GM23338 (cell line): ENCODE results near the gene GARS1. TPM values are rescaled to one million over a fixed set of nuclear protein-coding genes. Genes with fewer than 3 reads are reported as not detected.
A peak's percentile ranks its signal among the peaks of the same experiment; 100 is the strongest.

ENCODE experiments used
- ATAC-seq: fragments of 200-7000 bp; cut with Tn5 transposase; 3 replicates; pipeline ENCODE4 v1.9.1; 2020
- DNase-seq: peaks from one replicate; pipeline ENCODE4 v3.0.0-alpha.2; 2015; ENCODE audit warnings: low spot score
- H2AFZ ChIP-seq: fragments of 200-600 bp; sonication (generic); 2 replicates; pipeline ENCODE4 v1.8.0; 2016; ENCODE audit warnings: antibody characterized with exemption, mild to moderate bottlenecking, moderate library complexity
- H3F3A ChIP-seq: fragments of 200-600 bp; sonication (generic); replicated peaks from 2 replicates; pipeline ENCODE4 v1.8.0; 2017; ENCODE audit warnings: antibody characterized with exemption, mixed run types, low read depth
- H3K27ac ChIP-seq: fragments of 200-600 bp; sonication (generic); 2 replicates; pipeline ENCODE4 v1.6.1; 2016; ENCODE audit warnings: low read depth
- H3K27me3 ChIP-seq: fragments of 200-600 bp; sonication (generic); 2 replicates; pipeline ENCODE4 v1.8.0; 2016; ENCODE audit warnings: mild to moderate bottlenecking, mixed run types, moderate library complexity; ENCODE audit not compliant: insufficient read depth
- H3K36me3 ChIP-seq: fragments of 200-600 bp; sonication (generic); 2 replicates; pipeline ENCODE4 v1.8.0; 2016; ENCODE audit warnings: mild to moderate bottlenecking; ENCODE audit not compliant: insufficient read depth
- H3K4me1 ChIP-seq: fragments of 200-600 bp; sonication (generic); 2 replicates; pipeline ENCODE4 v1.8.0; 2016; ENCODE audit warnings: mild to moderate bottlenecking, moderate library complexity; ENCODE audit not compliant: insufficient read depth
- H3K4me2 ChIP-seq: fragments of 200-600 bp; sonication (generic); 2 replicates; pipeline ENCODE4 v1.7.1; 2017; ENCODE audit warnings: mixed run types
- H3K4me3 ChIP-seq: fragments of 200-600 bp; sonication (generic); 2 replicates; pipeline ENCODE4 v1.6.1; 2016; ENCODE audit warnings: mixed run types
- H3K79me2 ChIP-seq: fragments of 200-600 bp; sonication (generic); replicated peaks from 2 replicates; pipeline ENCODE4 v1.8.0; 2017; ENCODE audit warnings: mild to moderate bottlenecking; ENCODE audit not compliant: insufficient read depth
- H3K9me2 ChIP-seq: fragments of 200-600 bp; sonication (generic); 2 replicates; pipeline ENCODE4 v1.8.0; 2017; ENCODE audit not compliant: insufficient read depth
- H4K20me1 ChIP-seq: fragments of 200-600 bp; sonication (generic); replicated peaks from 2 replicates; pipeline ENCODE4 v1.8.0; 2017; ENCODE audit warnings: mild to moderate bottlenecking; ENCODE audit not compliant: insufficient read depth
- H3K27ac Mint-ChIP-seq: 2 replicates; pipeline ENCODE4 v1.8.0; 2020; ENCODE audit warnings: inconsistent platforms, mild to moderate bottlenecking, moderate library complexity, mixed read lengths
- H3K27me3 Mint-ChIP-seq: 3 replicates; pipeline ENCODE4 v1.8.0; 2022; ENCODE audit warnings: low read depth, mild to moderate bottlenecking, moderate library complexity, mixed read lengths, inconsistent platforms; ENCODE audit not compliant: insufficient read depth, poor library complexity
- H3K36me3 Mint-ChIP-seq: 3 replicates; pipeline ENCODE4 v1.8.0; 2021; ENCODE audit warnings: low read depth, mild to moderate bottlenecking, inconsistent platforms, moderate library complexity, mixed read lengths
- H3K4me1 Mint-ChIP-seq: 3 replicates; pipeline ENCODE4 v1.8.0; 2020; ENCODE audit warnings: mild to moderate bottlenecking, inconsistent platforms, mixed read lengths
- H3K4me3 Mint-ChIP-seq: 3 replicates; pipeline ENCODE4 v1.8.0; 2021; ENCODE audit warnings: moderate library complexity, mild to moderate bottlenecking, inconsistent platforms, mixed read lengths
- H3K9me3 Mint-ChIP-seq: 3 replicates; pipeline ENCODE4 v1.8.0; 2020; ENCODE audit warnings: moderate library complexity, mild to moderate bottlenecking, inconsistent platforms, mixed read lengths
- CREB1 ChIP-seq: fragments of 250-450 bp; sonication (Bioruptor Pico); IDR thresholded peaks from 2 replicates; pipeline ENCODE4 v1.5.0; 2020; ENCODE audit warnings: low read depth, mild to moderate bottlenecking, moderate library complexity
- EZH2 ChIP-seq: fragments of 200-600 bp; sonication (generic); IDR thresholded peaks from one replicate; pipeline ENCODE4 v1.8.0; 2017; ENCODE audit warnings: antibody characterized with exemption, mild to moderate bottlenecking, low read depth; ENCODE audit not compliant: unreplicated experiment
- EZH2phosphoT487 ChIP-seq: fragments of 200-600 bp; sonication (generic); IDR thresholded peaks from one replicate; pipeline ENCODE4 v1.8.1; 2018; ENCODE audit warnings: antibody characterized with exemption; ENCODE audit not compliant: unreplicated experiment
- JUNB ChIP-seq: IDR thresholded peaks from one replicate; pipeline ENCODE4 v1.6.1; 2016; ENCODE audit warnings: antibody characterized with exemption; ENCODE audit not compliant: unreplicated experiment
- POLR2AphosphoS5 ChIP-seq: IDR thresholded peaks from 2 replicates; pipeline ENCODE4 v1.6.1; 2016; ENCODE audit warnings: antibody characterized with exemption, low read depth
- STAT1 ChIP-seq: IDR thresholded peaks from one replicate; pipeline ENCODE4 v1.6.1; 2016; ENCODE audit warnings: antibody characterized with exemption; ENCODE audit not compliant: unreplicated experiment
- ZNF114 ChIP-seq: fragments of 250-450 bp; sonication (Bioruptor Pico); IDR thresholded peaks from 2 replicates; pipeline ENCODE4 v1.5.0; 2020; ENCODE audit warnings: mild to moderate bottlenecking, moderate library complexity
- ZNF331 ChIP-seq: fragments of 250-450 bp; sonication (Bioruptor Pico); IDR thresholded peaks from 2 replicates; pipeline ENCODE4 v1.5.0; 2020; ENCODE audit warnings: low read depth, mild to moderate bottlenecking, moderate library complexity
- polyA plus RNA-seq: library from polyadenylated mRNA; unstranded; fragments of >200 nt; fragmentation: Nextera tagmentation; extraction: Ambion mirVana; gene quantifications from 2 replicates; pipeline ENCODE4 v1.2.1, GENCODE V29; 2016
- total RNA-seq: library from RNA; depleted of rRNA; stranded (reverse); fragments of >200 nt; shearing (Covaris generic); gene quantifications from 2 replicates; pipeline ENCODE4 v1.2.3, GENCODE V29; 2014
- TF ChIP-seq, protein P1 (sequence below), 2 experiments: fragments of 200-600 bp in 1 of 2; sonication (generic) in 1 of 2; conservative IDR thresholded peaks; 2 replicates each; pipeline versions ENCODE4 v1.5.1 to v1.6.1; 2016 to 2017; ENCODE audit warnings: antibody characterized with exemption in 2 of 2, low read depth in 2 of 2, mild to moderate bottlenecking in 2 of 2, moderate library complexity in 1 of 2
- TF ChIP-seq, protein P2 (sequence below): IDR thresholded peaks from one replicate; pipeline ENCODE4 v1.6.1; 2018; ENCODE audit warnings: antibody characterized with exemption; ENCODE audit not compliant: unreplicated experiment
- TF ChIP-seq, protein P3 (sequence below): IDR thresholded peaks from 2 replicates; pipeline ENCODE4 v1.6.1; 2016; ENCODE audit warnings: antibody characterized with exemption

Gene GARS1
- total and polyA plus RNA-seq, 2 experiments from 2014 or later: 207 to 241 TPM

DNA sequence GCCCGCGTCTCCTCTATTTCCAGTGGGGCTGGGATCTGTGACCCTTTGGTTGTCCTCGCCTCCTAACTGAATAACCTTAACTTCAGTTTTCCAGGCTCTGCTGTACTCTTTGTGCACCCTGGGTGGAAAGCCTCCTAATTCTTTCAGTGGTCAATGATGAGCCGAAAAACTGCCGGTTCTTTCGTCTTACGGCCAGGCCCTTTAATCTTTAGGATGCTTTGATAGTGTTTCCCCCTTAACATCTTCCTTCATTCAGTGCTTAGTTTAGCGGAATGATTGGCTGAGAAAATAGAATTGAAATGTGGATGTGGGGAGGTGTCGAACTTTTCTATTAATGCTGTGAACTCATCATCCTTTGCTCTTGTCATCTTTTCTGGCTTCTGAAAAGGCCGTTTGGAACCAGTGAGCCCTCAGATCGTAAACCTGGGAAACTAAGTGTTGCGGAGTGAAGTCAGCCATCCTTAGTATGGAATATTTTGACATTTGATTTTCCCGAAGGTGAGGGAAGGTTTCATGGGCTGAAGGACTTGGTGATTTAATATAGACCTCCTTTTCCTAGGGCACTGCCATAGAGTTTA lies 847 bp downstream of the GARS1 start (continued):
- TF ChIP-seq, protein P1, sequence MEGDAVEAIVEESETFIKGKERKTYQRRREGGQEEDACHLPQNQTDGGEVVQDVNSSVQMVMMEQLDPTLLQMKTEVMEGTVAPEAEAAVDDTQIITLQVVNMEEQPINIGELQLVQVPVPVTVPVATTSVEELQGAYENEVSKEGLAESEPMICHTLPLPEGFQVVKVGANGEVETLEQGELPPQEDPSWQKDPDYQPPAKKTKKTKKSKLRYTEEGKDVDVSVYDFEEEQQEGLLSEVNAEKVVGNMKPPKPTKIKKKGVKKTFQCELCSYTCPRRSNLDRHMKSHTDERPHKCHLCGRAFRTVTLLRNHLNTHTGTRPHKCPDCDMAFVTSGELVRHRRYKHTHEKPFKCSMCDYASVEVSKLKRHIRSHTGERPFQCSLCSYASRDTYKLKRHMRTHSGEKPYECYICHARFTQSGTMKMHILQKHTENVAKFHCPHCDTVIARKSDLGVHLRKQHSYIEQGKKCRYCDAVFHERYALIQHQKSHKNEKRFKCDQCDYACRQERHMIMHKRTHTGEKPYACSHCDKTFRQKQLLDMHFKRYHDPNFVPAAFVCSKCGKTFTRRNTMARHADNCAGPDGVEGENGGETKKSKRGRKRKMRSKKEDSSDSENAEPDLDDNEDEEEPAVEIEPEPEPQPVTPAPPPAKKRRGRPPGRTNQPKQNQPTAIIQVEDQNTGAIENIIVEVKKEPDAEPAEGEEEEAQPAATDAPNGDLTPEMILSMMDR (conservative IDR thresholded peaks at IDR 0.05; ENCODE audit: low read depth in 2 of 2): no peak
- no peak for TF ChIP-seq CREB1 (CRISPR knock-in tag)

DNA sequence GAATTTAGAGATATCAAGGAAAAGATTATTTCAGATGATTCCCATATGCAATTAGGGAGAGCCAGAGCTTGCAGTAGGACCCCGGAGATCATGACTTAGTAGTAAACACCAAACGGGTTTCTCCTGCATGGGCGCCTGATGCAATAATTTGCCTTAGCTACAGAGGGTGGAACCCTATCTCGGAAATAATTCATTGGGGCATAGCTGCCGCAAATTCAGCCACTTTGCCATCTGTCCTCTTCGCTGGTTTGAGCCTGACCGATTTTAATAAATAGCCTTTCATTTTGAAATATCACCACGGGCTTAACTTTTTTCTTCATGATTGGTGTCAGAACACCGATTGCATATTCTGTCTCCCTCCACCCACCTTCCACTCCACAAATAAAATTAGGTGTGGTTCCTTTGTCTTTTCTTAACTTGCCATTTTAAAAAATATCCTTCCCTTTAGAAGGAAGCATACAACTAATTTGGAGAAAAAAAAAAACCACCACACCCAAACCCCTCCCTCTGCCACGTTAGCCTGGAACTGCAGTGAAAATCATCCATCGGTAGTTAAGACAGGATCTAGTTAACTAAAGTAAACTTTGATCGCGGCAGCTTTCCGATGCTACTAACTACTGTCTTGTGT lies 1.4 kb downstream of the GARS1 start:
- Histone ChIP-seq H3K9me2 (no peaks in the 10 kb centered on the region), H2AFZ (no peak overlapping the region), H3K4me1 (no peaks in the 10 kb centered on the region; the same call in 1 of the 2 replicates), H3K79me2 (peaks cover 70% of the 10 kb centered on the region), H4K20me1 (peaks cover 8% of the 10 kb centered on the region), H3K27me3 (no peaks in the 10 kb centered on the region), H3K4me3 (peak overlapping the region; percentile 96), H3K4me2 (peak overlapping the region; percentile 83), H3K27ac (no peak overlapping the region), H3K36me3 (peaks cover 29% of the 10 kb centered on the region), H3F3A (0 out of 2 replicates have a peak, but pooled peaks cover 7% of the 10 kb centered on the region)
- peak overlapping the region; percentile 98 for H3K4me3 Mint-ChIP-seq
- H3K27me3 Mint-ChIP-seq: peaks cover 6% of the 10 kb centered on the region
- H3K9me3 Mint-ChIP-seq: peaks cover 6% of the 10 kb centered on the region; the same call in 1 of the 3 replicates
- DNase-seq (peak; percentile 43), ATAC-seq (peak; percentile 6; the same call in 1 of the 3 replicates)
- H3K27ac Mint-ChIP-seq: peak overlapping the region; percentile 99
- TF ChIP-seq ZNF331 (CRISPR knock-in tag) (no peak), POLR2AphosphoS5 (no peak), ZNF114 (CRISPR knock-in tag) (no peak), JUNB (no peak), EZH2 (no peak), EZH2phosphoT487 (no peak), STAT1 (no peak)
- TF ChIP-seq, protein P2, sequence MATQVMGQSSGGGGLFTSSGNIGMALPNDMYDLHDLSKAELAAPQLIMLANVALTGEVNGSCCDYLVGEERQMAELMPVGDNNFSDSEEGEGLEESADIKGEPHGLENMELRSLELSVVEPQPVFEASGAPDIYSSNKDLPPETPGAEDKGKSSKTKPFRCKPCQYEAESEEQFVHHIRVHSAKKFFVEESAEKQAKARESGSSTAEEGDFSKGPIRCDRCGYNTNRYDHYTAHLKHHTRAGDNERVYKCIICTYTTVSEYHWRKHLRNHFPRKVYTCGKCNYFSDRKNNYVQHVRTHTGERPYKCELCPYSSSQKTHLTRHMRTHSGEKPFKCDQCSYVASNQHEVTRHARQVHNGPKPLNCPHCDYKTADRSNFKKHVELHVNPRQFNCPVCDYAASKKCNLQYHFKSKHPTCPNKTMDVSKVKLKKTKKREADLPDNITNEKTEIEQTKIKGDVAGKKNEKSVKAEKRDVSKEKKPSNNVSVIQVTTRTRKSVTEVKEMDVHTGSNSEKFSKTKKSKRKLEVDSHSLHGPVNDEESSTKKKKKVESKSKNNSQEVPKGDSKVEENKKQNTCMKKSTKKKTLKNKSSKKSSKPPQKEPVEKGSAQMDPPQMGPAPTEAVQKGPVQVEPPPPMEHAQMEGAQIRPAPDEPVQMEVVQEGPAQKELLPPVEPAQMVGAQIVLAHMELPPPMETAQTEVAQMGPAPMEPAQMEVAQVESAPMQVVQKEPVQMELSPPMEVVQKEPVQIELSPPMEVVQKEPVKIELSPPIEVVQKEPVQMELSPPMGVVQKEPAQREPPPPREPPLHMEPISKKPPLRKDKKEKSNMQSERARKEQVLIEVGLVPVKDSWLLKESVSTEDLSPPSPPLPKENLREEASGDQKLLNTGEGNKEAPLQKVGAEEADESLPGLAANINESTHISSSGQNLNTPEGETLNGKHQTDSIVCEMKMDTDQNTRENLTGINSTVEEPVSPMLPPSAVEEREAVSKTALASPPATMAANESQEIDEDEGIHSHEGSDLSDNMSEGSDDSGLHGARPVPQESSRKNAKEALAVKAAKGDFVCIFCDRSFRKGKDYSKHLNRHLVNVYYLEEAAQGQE: no peak
- TF ChIP-seq, protein P3, sequence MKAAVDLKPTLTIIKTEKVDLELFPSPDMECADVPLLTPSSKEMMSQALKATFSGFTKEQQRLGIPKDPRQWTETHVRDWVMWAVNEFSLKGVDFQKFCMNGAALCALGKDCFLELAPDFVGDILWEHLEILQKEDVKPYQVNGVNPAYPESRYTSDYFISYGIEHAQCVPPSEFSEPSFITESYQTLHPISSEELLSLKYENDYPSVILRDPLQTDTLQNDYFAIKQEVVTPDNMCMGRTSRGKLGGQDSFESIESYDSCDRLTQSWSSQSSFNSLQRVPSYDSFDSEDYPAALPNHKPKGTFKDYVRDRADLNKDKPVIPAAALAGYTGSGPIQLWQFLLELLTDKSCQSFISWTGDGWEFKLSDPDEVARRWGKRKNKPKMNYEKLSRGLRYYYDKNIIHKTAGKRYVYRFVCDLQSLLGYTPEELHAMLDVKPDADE: no peak
- TF ChIP-seq, protein P1 (conservative IDR thresholded peaks at IDR 0.05; ENCODE audit: low read depth in 2 of 2): no peak
- peaks cover 20% of the 10 kb centered on the region for H3K4me1 Mint-ChIP-seq
- H3K36me3 Mint-ChIP-seq: peaks cover 59% of the 10 kb centered on the region
